Smooth muscle cell (in vitro differentiated cells): ENCODE measurements around the gene ROR2. TPM values are rescaled to one million over a fixed set of nuclear protein-coding genes. Genes with fewer than 3 reads are reported as not detected.

Experiments used
- DNase-seq: peaks from one replicate; lab custom pipeline; 2025; ENCODE audit not compliant: unreplicated experiment; lab: John Stamatoyannopoulos, UW
- H2AFZ ChIP-seq: fragments of 200-600 bp; sonication (generic); 2 replicates; pipeline ENCODE4 v1.6.0; 2016; ENCODE audit warnings: antibody characterized with exemption, low read depth, mild to moderate bottlenecking
- H3F3A ChIP-seq: fragments of 200-600 bp; sonication (generic); 2 replicates; pipeline ENCODE4 v1.6.0; 2017; ENCODE audit warnings: antibody characterized with exemption, low read depth
- H3K27ac ChIP-seq: fragments of 200-600 bp; sonication (generic); 2 replicates; pipeline ENCODE4 v1.5.1; 2016; ENCODE audit warnings: low read depth, mild to moderate bottlenecking
- H3K27me3 ChIP-seq: fragments of 200-600 bp; sonication (generic); 2 replicates; pipeline ENCODE4 v1.6.1; 2016; ENCODE audit warnings: low read depth, mild to moderate bottlenecking
- H3K36me3 ChIP-seq: fragments of 200-600 bp; sonication (generic); 2 replicates; pipeline ENCODE4 v1.5.1; 2016; ENCODE audit warnings: low read depth
- H3K4me1 ChIP-seq: fragments of 200-600 bp; sonication (generic); 2 replicates; pipeline ENCODE4 v1.5.1; 2016; ENCODE audit warnings: low read depth
- H3K4me2 ChIP-seq: fragments of 200-600 bp; sonication (generic); 2 replicates; pipeline ENCODE4 v1.6.0; 2016; ENCODE audit warnings: mild to moderate bottlenecking
- H3K4me3 ChIP-seq: fragments of 200-600 bp; sonication (generic); 2 replicates; pipeline ENCODE4 v1.5.1; 2016; ENCODE audit warnings: mild to moderate bottlenecking
- H3K79me2 ChIP-seq: fragments of 200-600 bp; sonication (generic); 2 replicates; pipeline ENCODE4 v1.6.0; 2016; ENCODE audit warnings: low read depth, mild to moderate bottlenecking
- H3K9ac ChIP-seq: fragments of 200-600 bp; sonication (generic); 2 replicates; pipeline ENCODE4 v1.6.0; 2016; ENCODE audit warnings: low read depth
- H3K9me3 ChIP-seq: fragments of 200-600 bp; sonication (generic); replicated peaks from 2 replicates; pipeline ENCODE4 v1.5.1; 2016; ENCODE audit warnings: low read depth
- H4K20me1 ChIP-seq: fragments of 200-600 bp; sonication (generic); 2 replicates; pipeline ENCODE4 v1.6.0; 2016; ENCODE audit warnings: low read depth
- CTCF ChIP-seq: fragments of 200-600 bp; sonication (generic); IDR thresholded peaks from 2 replicates; pipeline ENCODE4 v1.5.1; 2017; ENCODE audit warnings: borderline replicate concordance, mild to moderate bottlenecking, antibody characterized with exemption; ENCODE audit not compliant: insufficient read depth, poor library complexity, severe bottlenecking
- WGBS: methylation state at CpG from one replicate; pipeline ENCODE4 v1.1.7; 2016; ENCODE audit warnings: low lambda C conversion rate; 5-methylcytosine and 5-hydroxymethylcytosine counted together
- polyA plus RNA-seq: library from polyadenylated mRNA; unstranded; fragments of >200 nt; fragmentation: Nextera tagmentation; extraction: Ambion mirVana; gene quantifications from 2 replicates; pipeline ENCODE4 v1.2.1, GENCODE V29; 2016
- total RNA-seq: library from RNA; depleted of rRNA; stranded (reverse); fragments of >200 nt; gene quantifications from 2 replicates; pipeline ENCODE4 v1.2.3, GENCODE V29; 2014

Gene ROR2
- total and polyA plus RNA-seq, 2 experiments from 2014 or later = 16.7 to 21.7 TPM

- 44% methylated on average over 9 of the region's 9 CpGs for WGBS
- H3K9ac ChIP-seq = no peak overlapping the region
- no peaks in the 10 kb centered on the region for H3K27me3 ChIP-seq
- H4K20me1 ChIP-seq = no peaks in the 10 kb centered on the region
- H3K79me2 ChIP-seq = no peaks in the 10 kb centered on the region
- DNase-seq = no peak
- H3K9me3 ChIP-seq = no peaks in the 10 kb centered on the region
- TF ChIP-seq CTCF = no peak
- H3K4me1 ChIP-seq = peaks cover 4% of the 10 kb centered on the region
- no peak overlapping the region for H2AFZ ChIP-seq
- peak overlapping the region; percentile 47 for H3K27ac ChIP-seq
- no peak overlapping the region for H3K4me3 ChIP-seq
- H3K36me3 ChIP-seq = no peaks in the 10 kb centered on the region
- peaks cover 3% of the 10 kb centered on the region for H3F3A ChIP-seq
- H3K4me2 ChIP-seq = peak overlapping the region; percentile 50
These were observed 203.1 kb downstream of the ROR2 start for GRCh38 chr9:91746904-91747303.

GRCh38 chr9:91746357-91746756, 203.7 kb downstream of the ROR2 start:
- H2AFZ ChIP-seq = no peak overlapping the region

GRCh38 chr9:91744114-91744513, 205.9 kb downstream of the ROR2 start:
- TF ChIP-seq CTCF = no peak
- 93% methylated on average over 7 of the region's 7 CpGs for WGBS
- no peaks in the 10 kb centered on the region for H3K9me3 ChIP-seq

More at GRCh38 chr9:91746357-91746756, 203.7 kb downstream of the ROR2 start:
- H3K9ac ChIP-seq = no peak overlapping the region
- 93% methylated on average over 10 of the region's 10 CpGs for WGBS
- H3K79me2 ChIP-seq = no peaks in the 10 kb centered on the region
- H3K9me3 ChIP-seq = no peaks in the 10 kb centered on the region
- no peak overlapping the region for H3K4me3 ChIP-seq
- peaks cover 3% of the 10 kb centered on the region for H3F3A ChIP-seq
- no peak for TF ChIP-seq CTCF
- DNase-seq = no peak
- no peaks in the 10 kb centered on the region for H3K4me1 ChIP-seq
- no peaks in the 10 kb centered on the region for H4K20me1 ChIP-seq
- no peaks in the 10 kb centered on the region for H3K27me3 ChIP-seq
- H3K27ac ChIP-seq = peak overlapping the region; percentile 47
- peak overlapping the region; percentile 22 for H3K4me2 ChIP-seq
- no peaks in the 10 kb centered on the region for H3K36me3 ChIP-seq

GRCh38 chr9:91741522-91741921, 208.5 kb downstream of the ROR2 start:
- Histone ChIP-seq H3K79me2 (no peaks in the 10 kb centered on the region), H3K27ac (no peak overlapping the region), H3K9me3 (no peaks in the 10 kb centered on the region), H3K27me3 (no peaks in the 10 kb centered on the region), H3K9ac (no peak overlapping the region), H3K4me3 (no peak overlapping the region), H3K4me1 (no peaks in the 10 kb centered on the region), H2AFZ (no peak overlapping the region), H4K20me1 (no peaks in the 10 kb centered on the region), H3K36me3 (no peaks in the 10 kb centered on the region), H3K4me2 (no peak overlapping the region), H3F3A (no peaks in the 10 kb centered on the region)
- TF ChIP-seq CTCF = no peak
- no peak for DNase-seq

More at GRCh38 chr9:91744114-91744513, 205.9 kb downstream of the ROR2 start:
- Histone ChIP-seq H3K4me1 (no peaks in the 10 kb centered on the region), H3K4me2 (no peak overlapping the region), H3F3A (peaks cover 3% of the 10 kb centered on the region), H3K9ac (no peak overlapping the region), H3K27me3 (no peaks in the 10 kb centered on the region), H4K20me1 (no peaks in the 10 kb centered on the region), H3K4me3 (no peak overlapping the region), H3K36me3 (no peaks in the 10 kb centered on the region), H3K27ac (no peak overlapping the region), H2AFZ (no peak overlapping the region), H3K79me2 (no peaks in the 10 kb centered on the region)
- DNase-seq = no peak
